Left cardiac atrium (tissue), 4 donors: ENCODE results near the gene NOP10. TPM values are rescaled to one million over a fixed set of nuclear protein-coding genes. Genes with fewer than 3 reads are reported as not detected.

Source experiments
- ATAC-seq, 2 donors: fragments of 200-7000 bp; cut with Tn5 transposase; one replicate each; pipeline ENCODE4 v1.9.1; 2020; ENCODE audit warnings: mild to moderate bottlenecking in 2 of 2, moderate library complexity in 2 of 2
- DNase-seq: peaks from one replicate; pipeline ENCODE4 v3.0.0-alpha.2; 2020
- intact Hi-C, 2 donors: fragments of 100-400 bp; cut with DNase I; formaldehyde crosslinking; loops; one replicate each; pipeline versions ENCODE4 v1.14.1 to v1.15.1; 2022 to 2023
- total RNA-seq, 2 donors: library from RNA; stranded (reverse); fragmentation: NEBNext Ultra II Directional; extraction: Animal tissue kit (Norgen Biotek cat#: 25700); gene quantifications; one replicate each; pipeline ENCODE4 v1.2.1, GENCODE V29; 2021
- donor health status: DM: no; HTN: yes; CAD: no.
- donor health status: DM: no; HTN: yes; CAD: no; lungs with severe emphysema.
- donor health status: DM: yes; HTN: yes; CAD: no.
- donor health status: Dilated cardiomyopathy.

The NOP10 gene
- total RNA-seq, 2 donors from 2014 or later, result 109 to 117 TPM

DNA sequence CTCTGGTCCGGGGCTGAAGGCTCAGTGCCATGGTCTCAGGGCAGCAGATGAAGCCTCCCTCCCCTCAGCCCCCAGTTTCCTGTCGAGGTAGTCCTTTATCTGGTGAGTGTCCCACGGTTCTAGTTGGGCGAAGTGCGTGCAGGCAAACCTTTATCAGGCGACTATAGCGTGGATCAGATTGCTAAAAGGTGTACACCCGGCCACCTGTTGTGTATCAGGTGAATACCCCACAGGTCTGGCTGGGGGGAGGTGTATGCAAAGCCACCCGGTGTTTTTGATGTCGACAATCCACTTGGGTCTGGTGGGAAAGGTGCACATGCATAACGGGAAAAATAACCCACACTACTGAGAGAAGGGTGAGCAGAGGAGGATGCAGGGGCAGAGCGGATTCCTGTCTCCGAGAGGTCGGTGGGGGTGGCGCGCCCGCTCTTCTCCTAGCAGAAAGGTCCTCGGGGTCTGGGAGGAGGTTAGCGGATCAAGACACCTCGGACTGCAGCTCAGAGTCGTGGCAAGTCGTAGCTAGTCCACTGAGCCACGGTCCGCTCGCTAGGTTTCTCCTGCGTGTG, 5.9 kb downstream of the NOP10 start:
- ATAC-seq, result peak; percentile 20 to 35
- no peak for DNase-seq

DNA sequence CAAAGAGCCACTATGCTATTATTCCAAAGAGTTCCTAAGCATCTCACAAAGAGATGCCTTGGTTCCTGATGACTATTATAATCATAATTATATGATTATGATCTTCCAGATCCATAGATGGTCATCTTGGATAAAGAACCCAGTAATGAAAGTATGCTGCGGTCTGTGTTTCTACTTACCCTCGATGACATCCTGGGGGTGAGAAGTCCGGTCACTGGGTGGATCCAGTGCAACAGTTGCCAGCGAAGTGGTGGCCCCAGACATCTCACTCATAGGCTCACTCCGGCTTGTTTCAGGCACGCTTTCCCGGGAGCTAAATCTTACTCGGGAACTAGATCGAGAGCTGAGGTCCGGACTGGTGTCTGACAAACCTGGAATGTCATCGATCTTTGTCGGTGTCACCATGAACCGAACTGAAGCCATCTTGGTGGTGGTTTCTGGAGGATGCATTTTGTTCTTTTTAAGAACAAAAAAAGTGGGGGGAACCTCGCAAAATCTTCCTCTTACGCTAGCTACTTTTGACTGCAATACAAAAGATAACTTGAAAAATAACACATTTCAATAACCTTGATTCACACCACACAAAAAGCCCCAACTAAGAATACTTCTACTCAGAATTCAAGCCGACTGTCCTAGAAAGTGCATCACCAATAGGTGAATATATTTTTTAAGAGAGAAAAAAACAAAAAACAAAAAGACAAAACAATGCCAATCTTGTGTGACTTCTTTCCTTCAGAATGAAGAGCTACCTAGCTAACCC, 6.5 kb downstream of the NOP10 start:
- intact Hi-C loops, result no loop called here

More for the DNA sequence above, 5.9 kb downstream of the NOP10 start:
- intact Hi-C loops, result no loop called here

DNA sequence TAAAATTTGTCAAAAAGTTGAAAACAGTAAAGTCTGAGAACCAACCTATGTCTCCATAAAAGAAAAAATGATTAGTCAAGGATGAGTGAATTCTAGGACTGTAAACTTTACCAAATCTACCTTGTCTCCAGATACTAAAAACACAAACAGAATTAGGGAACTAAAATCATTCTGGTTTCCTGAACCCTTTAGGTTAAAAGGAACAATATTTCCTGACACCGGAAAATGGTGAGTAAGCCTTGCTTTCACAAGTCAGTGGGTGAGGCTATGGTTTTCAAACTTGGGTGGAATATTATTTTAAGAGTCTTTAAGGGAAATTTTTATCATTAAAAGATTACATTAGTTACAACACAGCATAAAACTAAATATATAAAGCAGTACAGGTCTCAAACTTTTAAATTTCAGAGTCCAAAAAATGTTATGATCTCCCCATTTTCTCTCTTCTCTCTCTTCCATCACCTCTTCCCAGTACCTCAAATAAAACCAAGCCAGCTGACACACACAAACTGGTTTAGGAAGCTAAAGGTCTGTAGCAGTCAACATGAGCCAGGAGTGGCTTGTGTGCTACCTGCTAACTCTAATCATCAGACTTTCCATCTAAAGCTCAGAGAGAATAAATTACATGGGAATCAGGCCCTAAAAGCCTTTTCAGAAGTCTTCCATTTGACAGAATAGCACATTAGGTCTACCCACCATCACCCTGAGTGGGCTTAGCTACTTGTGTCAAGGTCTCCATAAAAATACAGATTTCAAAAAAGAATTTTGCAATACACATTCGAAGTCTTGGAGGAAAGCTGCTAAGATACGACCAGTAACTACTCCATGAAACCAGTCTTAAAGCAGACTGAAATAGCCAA, 7.5 kb downstream of the NOP10 start:
- ATAC-seq (no peak), DNase-seq (no peak)
- intact Hi-C loops, result no loop called here

More for the DNA sequence above, 6.5 kb downstream of the NOP10 start:
- ATAC-seq, result no peak
- DNase-seq, result no peak

DNA sequence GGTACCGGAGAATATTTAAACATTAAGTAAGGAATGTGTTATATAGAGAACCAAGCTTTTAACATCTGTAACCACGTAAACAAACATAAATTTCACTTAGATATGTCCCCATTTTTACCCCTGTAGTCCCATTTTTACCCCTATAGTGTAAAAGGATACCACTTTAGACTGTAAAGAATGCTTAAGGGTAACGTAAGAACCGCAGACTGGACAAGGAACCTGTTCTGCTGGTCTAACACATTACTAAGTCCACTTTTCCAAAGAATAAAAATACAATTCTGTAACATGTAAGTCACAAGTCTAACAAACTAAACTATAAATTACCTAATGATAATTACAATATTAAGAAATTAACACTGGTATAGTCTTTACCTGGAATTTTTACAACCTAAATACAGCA, 8.3 kb downstream of the NOP10 start:
- DNase-seq (no peak), ATAC-seq (no peak)
- intact Hi-C loops, result no loop called here

DNA sequence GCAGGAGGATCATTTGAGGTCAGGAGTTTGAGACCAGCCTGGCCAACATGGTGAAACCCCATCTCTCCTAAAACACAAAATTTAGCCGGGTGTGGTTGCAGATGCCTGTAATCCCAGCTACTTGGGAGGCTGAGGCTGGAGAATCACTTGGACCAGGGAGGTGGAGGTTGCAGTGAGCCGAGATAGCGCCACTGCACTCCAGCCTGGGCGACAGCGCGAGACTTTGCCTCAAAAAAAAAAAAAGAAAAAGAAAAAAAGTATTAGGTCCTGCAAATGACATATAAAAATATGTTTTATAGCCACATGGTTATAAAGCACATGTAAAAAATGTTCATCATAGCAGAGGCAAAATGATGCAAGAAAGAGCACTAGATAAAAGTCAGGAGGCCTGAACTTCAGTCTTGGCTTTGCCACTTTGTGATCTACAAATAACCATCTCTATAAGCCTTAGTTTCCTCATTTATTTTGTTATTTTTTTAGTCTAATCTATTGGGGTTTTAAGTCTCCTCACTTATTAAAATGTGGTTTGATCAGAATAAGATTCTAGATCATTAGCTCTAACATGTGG, 10.3 kb downstream of the NOP10 start:
- DNase-seq (no peak), ATAC-seq (no peak)
- intact Hi-C loops, result no loop called here

DNA sequence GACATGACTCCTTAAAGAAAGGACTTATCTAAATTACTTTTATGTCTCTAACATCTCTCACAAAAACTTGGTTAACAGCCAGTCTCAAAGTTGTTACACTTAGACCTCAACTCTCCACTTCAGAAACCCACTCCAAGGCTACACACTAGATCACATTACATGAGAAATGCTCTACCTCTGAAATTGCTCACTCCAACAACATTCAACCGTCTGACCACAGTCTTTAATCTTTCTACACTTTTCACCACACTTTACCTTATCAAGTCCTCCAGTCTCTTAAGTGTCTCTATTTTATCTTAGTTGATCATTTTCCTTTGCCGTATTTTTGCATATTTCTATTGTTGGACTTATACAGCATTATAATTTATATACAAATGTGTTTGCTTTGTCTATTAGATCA, 11.1 kb downstream of the NOP10 start:
- intact Hi-C loops, result no loop called here
- DNase-seq (no peak), ATAC-seq (no peak)

DNA sequence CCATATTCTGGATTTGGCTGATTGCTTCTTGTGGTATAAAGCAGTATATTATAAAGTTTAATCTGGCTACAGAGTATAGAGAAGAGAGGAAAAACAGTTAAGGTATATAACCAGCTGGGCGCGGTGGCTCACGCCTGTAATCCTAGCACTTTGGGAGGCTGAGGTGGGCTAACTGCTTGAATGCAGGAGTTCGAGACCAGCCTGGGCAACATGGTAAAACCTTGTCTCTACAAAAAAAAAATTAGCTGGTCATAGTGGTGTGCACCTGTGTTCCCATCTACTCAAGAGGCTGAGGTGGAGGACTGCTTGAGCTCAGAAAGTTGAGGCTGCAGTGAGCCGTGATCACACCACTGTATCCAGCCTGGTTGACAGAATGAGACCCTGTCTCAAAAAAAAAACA, 12.7 kb downstream of the NOP10 start:
- no peak for ATAC-seq
- intact Hi-C loops, result no loop called here
- DNase-seq, result no peak

DNA sequence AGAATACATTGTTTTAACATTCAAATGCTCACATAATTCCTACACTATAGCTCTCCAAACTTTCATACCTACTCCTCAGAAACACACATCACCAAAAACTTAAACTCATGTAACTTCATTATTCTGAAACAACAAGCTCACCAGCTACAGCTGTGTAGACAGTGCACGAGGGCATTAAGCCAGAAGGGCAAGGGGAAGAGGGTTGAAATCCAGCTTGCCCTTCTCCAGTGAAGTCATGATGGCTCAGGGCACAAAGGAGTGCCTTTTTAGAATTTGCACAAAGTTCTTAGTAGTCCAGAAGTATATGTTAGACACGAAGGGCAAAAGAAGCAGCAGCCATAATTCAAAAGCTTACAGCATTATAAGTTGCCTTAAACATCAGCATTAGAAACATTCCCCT, 13.9 kb downstream of the NOP10 start:
- intact Hi-C loops, result no loop called here
- DNase-seq, result no peak
- no peak for ATAC-seq

DNA sequence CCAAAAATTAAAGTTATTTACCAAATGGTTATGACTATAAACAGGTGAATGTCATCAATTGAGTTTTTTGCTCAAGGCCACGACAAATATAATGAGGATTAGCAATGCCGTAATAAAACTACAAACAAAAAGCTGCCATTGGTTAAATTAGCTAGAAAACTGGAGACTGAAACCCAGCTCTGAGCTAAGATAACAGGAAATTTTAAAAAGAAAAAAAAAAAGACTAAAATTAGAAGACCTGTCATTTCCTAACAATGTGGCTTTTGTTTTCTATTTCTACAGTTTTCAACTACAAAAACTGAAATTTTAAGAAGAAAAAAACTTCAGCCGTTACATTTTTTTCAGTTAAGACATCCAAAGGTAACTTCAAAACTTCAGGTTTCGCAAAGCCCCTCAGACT, 15.0 kb downstream of the NOP10 start:
- intact Hi-C loops, result no loop called here
- DNase-seq, result no peak
- no peak for ATAC-seq

DNA sequence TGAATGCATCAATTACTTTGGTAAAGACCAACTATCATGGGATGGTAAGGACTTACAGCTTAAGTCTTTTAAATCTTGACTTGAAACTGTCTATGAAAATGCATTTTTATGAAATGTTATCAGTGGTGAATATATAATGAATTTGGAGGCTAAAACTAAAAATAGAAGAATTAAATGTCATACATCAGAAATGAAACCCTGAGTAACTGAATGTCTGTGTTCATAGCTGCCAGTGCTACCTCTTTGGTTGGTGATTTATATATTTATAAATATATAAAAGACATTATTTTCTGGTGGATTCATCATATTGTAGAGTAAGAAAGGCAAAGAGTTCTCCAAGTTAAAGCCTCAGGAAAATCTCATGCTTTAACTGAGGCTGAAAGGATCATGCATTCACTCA, 17.6 kb downstream of the NOP10 start:
- DNase-seq, result no peak
- intact Hi-C loops, result no loop called here
- ATAC-seq, result no peak

DNA sequence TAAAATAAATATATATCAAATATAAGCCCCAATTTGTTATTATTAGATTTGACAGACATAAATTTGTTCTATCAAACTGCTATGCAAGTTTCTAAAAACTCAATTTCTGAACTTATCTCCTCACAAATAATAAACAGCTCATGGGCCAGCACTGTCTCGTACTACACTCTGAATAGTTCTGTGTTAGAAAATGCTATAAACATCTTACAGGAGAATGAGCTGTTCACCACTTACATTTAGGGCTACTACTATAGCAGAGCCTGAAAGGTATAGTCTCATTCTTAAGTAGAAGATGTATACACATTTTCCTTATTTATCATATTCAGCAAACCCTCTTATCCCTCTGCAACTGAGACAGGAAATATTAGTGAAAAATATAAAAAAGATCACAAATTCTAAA, 18.0 kb downstream of the NOP10 start:
- no peak for ATAC-seq
- intact Hi-C loops, result no loop called here
- DNase-seq, result no peak

DNA sequence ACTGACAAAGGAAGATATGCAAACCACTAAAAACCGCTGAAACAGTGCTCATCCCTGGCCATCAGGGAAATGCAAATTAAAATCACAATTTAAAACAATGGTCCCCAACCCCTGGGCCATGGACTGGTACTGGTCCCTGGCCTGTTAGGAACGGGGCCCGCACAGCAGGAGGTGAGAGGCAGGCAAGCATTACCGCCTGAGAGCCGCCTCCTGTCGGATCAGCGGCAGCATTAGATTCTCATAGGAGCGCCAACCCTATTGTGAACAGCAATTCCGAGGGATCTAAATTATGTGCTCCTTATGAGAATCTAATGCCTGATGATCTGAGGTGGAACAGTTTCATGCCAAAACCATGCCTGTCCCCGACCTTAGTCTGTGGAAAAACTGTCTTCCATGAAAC, 19.7 kb downstream of the NOP10 start:
- ATAC-seq (no peak), DNase-seq (no peak)
- intact Hi-C loops, result no loop called here

DNA sequence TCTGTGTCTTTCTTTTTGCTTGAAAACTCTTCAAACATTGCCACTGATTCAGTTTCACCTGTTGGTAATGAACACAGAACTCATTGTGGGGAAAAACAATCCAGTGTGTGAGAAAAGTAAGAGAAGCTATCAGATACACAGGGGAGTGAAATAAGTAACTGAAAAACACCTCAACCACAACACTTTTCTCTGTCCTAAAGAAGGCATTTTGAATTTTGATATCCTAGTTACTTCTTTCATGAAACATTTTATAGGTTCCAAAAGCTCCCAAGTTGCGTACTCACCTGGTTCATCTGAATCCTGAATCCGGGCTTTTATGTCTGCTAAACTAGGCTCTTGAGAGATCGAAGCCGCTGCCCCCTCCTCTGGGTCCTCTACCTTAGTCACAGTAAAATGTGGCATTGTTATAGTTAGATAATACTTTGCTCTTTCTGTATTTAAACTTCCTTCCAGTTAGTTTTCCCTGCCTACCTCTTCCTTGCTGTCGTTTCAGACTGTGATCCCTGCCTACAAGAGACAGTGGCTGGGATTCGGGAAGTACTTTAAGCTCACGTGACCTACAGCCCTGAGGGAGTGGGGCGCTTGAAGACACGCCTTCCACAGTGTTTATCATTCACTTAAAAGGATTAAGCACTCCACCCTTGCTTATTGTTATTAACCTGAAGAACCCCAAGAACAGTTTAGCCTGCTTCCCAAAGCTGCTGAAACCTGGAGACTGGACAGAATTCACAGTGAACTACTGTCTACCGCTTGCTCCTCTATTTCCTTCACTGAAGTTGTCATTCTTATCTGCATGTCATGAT, 24.5 kb downstream of the NOP10 start:
- intact Hi-C loops, result no loop called here
- DNase-seq, result peak; percentile 62

DNA sequence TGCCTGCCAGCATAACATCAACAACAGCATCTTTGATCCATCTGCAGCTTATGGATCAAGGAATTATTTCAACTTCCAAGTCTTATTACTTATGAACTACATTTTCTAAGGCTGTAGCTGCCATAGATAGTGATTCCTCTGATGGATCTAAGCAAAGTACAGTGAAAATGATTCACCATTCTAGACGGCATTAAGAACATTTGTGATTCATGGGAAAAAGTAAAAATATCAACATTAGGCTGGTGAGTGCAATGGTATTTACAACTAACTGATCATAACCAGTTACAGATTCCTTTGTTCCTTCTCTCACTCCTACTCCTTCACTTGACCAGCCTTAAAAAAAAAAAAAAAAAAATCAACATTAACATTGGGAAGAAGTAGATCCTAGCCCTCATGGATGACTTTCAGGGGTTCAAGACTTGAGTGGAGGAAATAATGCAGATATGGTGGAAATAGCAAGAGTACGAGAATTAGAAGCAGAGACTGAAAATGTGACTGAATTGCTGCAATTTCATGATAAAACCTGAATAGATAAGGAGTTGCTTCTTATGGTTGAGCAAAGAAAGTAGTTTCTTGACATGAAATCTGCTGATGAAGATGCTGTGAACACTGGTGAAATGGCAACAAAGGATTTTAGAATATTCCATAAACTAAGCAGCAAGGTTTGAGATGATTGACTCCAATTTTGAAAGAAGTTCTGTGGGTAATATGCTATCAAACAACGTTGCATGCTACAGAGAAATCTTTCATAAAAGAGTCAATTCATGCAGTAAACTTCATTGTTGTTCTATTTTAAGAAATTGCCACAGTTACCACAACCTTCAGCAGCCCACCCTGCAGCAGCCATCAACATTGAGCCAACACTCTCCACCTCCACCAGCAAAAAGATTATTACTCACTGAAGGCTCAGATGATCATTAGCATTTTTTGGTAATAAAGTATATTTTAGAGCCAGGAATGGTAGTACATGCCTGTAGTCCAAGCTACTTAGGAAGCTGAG, 28.1 kb downstream of the NOP10 start:
- DNase-seq (no peak), ATAC-seq (no peak)
- intact Hi-C loops, result no loop called here

More for the DNA sequence above, 24.5 kb downstream of the NOP10 start:
- peak; percentile 96 to 99 for ATAC-seq

DNA sequence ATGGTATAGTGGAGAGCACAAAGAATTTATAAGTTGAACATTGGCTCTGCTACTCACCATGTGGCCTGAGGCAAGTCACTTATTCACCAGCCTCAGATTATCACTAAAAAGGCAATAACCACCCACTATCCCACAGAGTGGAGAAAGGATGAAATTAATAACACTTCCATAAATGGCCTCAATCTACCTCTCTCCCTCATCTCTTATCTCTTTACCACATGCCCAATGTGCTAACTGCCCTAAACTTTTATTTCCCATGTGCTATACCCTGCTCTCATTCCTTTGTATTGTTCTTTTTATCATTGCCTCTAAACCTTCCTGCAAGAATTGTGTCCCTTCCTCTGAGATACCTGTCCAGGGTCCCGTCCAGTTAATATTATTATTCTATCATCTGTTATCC, 31.4 kb downstream of the NOP10 start:
- no peak for ATAC-seq
- intact Hi-C loops, result no loop called here
- DNase-seq, result no peak

DNA sequence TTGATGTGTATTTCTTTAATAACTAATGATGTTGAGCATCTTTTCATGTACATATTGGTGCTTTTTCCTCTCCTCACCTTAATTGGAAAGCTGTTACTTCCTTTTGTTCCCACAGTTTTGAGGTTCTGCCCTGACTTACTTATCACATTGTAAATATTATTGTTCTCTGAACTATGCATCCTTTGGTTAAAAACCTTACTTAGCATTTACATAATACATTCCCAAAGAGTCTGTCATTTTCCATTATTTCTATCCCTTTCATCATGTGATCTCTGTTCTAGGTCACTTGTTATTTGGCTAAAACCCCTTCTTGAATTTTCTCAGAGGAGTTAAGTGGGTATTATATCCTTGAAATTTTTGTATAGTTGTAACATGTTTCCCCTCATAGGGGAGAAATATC, 38.3 kb downstream of the NOP10 start:
- ATAC-seq (no peak), DNase-seq (no peak)
- intact Hi-C loops, result no loop called here

DNA sequence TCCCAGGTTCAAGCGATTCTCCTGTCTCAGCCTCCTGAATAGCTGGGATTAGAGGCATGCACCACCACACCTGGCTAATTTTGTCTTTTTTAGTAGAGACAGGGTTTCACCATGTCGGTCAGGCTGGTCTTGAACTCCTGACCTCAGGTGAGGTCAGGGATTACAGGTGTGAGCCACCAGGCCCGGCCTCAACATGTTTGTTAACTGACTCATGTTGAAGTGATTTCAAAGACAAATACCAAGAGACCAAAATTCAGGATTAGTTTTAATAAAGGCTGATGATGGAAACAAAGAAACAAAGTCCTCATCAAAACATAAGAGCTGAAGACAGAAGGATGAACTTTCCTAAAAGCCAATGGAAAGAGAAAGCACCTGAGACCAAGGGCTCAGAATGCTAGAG, 41.9 kb downstream of the NOP10 start:
- intact Hi-C loops, result no loop called here
- ATAC-seq, result no peak
- DNase-seq, result no peak

DNA sequence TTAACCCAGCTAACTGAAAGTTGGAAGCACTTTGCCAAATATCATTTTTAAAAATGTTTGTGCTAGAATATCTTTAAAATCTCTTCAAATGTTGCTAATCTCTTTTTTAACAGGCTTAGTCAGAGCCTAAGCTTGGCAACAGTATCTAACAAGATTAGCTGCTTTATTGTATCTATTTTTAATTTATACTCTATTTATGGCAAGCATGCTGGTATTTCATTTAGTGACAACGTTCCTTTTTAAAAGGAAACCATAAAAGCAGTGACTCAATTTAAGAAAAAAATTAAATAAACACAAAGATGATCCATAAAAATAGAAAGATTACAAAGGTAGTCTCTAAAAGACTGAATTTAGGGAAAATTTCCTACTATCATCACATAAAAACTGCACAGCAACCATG, 45.9 kb downstream of the NOP10 start:
- no peak for ATAC-seq
- DNase-seq, result no peak
- intact Hi-C loops, result no loop called here
